Left kidney (tissue), 2 donors: ENCODE data around the gene CDH12. TPM values are rescaled to one million over a fixed set of nuclear protein-coding genes. Genes with fewer than 3 reads are reported as not detected.

Experiments used
- DNase-seq: peaks from one replicate; pipeline ENCODE4 v3.0.0-alpha.2; 2013
- polyA plus RNA-seq: library from polyadenylated mRNA; unstranded; fragments of 120-200 nt; gene quantifications from one replicate; pipeline ENCODE4 v1.2.1, GENCODE V29; 2013; ENCODE audit not compliant: insufficient read length

Gene CDH12
- polyA plus RNA-seq, 1 donor = 7.5 TPM

DNA sequence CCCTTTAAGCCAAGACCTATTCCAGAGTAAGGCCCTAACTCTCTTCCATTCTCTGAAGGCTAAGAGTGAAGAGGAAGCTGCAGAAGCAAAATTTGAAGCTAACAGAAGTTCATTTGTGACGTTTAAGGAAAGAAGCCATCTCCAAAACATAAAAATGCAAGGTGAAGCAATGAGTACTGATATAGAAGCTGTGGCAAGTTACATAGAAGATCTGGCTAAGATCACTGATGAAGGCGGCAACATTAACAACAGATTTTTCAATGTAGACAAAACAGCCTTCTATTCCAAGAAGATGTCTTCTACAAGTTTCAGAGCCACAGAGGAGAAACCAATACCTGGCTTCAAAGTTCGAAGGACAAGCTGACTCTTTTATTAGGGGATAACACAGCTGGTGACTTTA is 1143.4 kb downstream of the CDH12 start:
- DNase-seq = no peak

DNA sequence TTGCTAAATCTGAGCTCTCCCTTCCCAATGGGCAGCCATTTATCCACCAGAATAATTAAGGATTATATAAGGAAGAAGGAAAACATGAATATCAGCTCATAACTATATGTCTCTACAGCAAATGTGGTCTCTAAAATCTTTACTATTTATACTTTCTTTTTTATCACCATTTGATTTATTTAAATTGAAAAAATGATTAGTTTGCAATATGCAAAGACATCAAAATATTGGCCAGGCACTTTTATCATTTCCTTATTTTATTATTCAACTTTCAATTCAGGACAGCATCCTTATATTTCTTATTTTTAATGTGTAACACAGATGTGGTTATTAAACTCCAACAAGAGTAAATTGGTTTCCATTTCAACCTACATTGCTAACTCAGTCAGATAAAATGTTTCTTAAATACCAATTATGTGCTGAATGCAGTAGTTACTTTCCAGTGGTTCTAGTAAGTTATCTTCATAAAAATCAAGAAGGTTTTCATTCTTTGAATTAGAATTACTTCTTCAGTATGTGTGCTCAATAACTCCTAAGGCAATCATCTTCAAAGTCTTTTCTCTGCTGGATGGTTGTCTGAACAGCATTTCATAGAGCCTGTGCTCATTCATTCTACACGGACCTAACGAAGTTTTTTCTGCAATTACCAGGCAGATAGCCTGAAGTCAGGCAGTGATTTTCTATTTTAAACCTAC is 1148.0 kb downstream of the CDH12 start:
- DNase-seq = no peak

DNA sequence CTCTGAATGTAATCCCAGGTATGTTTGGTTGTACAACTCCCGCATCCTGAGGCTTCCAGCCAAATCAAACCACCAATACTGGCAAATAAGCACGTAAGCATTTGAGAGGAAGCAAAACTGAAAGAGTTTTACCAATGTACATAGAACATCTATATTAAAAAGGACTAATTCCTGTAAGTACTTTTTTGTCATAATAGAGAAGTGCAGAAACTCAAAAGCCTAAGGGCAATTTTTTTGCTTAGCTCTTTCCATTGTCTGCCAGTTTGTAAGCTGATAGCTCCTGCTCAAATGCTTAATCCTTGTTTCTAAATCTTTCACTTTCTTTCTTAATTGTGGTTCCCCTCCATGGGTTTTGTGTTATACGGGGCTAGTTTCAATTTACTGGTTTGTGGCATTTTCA is 1151.8 kb downstream of the CDH12 start:
- DNase-seq = no peak
